ENCODE results near the gene DCTN1. TPM values are rescaled to one million over a fixed set of nuclear protein-coding genes. Genes with fewer than 3 reads are reported as not detected.
"Not testable (repeated sequence)": the region's sequence is repeated elsewhere in the genome, so short reads cannot be mapped to it uniquely, and the experiment has no call there.

Gene DCTN1
- total RNA-seq, 1 donor: 177 TPM

DNA sequence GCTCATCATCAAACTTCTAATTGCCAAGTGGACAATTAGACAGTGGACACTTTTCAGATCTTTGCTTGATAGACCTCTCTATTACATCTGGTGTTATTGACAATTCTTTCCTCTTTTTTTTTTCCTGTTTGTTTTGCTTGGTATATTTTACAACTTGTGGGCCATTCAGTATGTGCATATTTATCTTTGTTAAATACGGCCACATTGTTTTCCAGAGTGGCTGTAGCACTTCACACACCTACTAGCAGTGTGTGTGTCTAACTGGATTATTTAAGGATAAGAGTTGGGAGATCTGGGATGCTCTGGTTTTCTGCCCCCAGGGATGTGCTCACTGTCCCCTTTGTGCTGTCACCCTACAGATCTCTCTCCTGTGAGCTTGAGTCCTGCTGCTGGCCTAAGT is 32.8 kb downstream of the DCTN1 start:
- no peaks in the 10 kb centered on the region for H3K4me1 ChIP-seq (ENCODE audit: insufficient read depth, low read length)
- H3K9me3 ChIP-seq (ENCODE audit: low read depth, low read length): no peaks in the 10 kb centered on the region
- H3K27ac ChIP-seq (ENCODE audit: low read depth, low read length): no peak overlapping the region
- H3K79me2 ChIP-seq (ENCODE audit: insufficient read depth, low read length): no peaks in the 10 kb centered on the region
- H4K20me1 ChIP-seq (ENCODE audit: insufficient read depth, low read length): no peaks in the 10 kb centered on the region
- no peak overlapping the region for H3K4me3 ChIP-seq (ENCODE audit: insufficient read depth, low read length)
- H3K36me3 ChIP-seq (ENCODE audit: insufficient read depth, low read length): no peaks in the 10 kb centered on the region
- TF ChIP-seq, protein P1, sequence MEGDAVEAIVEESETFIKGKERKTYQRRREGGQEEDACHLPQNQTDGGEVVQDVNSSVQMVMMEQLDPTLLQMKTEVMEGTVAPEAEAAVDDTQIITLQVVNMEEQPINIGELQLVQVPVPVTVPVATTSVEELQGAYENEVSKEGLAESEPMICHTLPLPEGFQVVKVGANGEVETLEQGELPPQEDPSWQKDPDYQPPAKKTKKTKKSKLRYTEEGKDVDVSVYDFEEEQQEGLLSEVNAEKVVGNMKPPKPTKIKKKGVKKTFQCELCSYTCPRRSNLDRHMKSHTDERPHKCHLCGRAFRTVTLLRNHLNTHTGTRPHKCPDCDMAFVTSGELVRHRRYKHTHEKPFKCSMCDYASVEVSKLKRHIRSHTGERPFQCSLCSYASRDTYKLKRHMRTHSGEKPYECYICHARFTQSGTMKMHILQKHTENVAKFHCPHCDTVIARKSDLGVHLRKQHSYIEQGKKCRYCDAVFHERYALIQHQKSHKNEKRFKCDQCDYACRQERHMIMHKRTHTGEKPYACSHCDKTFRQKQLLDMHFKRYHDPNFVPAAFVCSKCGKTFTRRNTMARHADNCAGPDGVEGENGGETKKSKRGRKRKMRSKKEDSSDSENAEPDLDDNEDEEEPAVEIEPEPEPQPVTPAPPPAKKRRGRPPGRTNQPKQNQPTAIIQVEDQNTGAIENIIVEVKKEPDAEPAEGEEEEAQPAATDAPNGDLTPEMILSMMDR (IDR thresholded peaks at IDR 0.05; ENCODE audit: extremely low read depth, low read depth, low read length): no peak
- peaks cover 4% of the 10 kb centered on the region for H3K27me3 ChIP-seq (ENCODE audit: insufficient read depth, low read length)
- no peak overlapping the region for H3K4me2 ChIP-seq (ENCODE audit: insufficient read depth, low read length)
- DNase-seq (ENCODE audit: insufficient read length, low spot score, missing footprints): no peak
- no peak overlapping the region for H2AFZ ChIP-seq (ENCODE audit: low read length)

DNA sequence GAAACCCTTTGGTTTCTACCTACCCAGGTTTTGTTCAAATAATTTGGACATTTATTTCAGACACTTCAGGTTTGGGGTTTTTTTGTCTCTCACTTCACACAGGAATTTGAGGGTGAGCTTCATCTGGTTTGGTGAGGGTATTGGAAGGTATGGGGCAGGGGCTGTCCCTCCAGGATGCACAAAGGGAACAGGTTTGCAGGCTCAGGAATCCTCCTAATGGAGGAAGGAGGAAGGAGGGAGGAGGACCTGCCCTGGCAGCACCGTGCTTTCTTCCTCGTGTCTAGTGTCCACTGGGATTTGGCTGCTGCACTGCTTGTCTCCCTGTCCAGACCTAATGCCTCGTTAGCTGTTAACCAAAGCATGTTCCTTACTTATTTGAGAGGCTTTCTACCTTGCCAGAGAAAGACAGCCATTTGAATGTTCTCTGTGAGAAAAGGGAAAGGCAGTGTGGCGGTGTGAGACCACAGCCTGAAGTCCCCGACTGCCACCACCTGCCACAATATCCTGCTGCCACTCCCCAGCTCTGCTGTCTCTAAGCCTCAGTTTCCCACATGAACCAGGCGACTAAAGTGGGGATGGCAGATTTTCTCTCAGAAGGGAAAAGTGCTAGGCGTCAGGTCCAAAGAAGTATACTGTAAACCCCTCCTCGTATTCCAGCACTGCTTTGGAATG is 34.7 kb downstream of the DCTN1 start:
- TF ChIP-seq, protein P1 (IDR thresholded peaks at IDR 0.05; ENCODE audit: extremely low read depth, low read depth, low read length): no peak
- H3K4me1 ChIP-seq (ENCODE audit: insufficient read depth, low read length): no peaks in the 10 kb centered on the region
- no peaks in the 10 kb centered on the region for H3K9me3 ChIP-seq (ENCODE audit: low read depth, low read length)
- H3K4me3 ChIP-seq (ENCODE audit: insufficient read depth, low read length): no peak overlapping the region
- H3K27me3 ChIP-seq (ENCODE audit: insufficient read depth, low read length): peaks cover 4% of the 10 kb centered on the region
- no peak overlapping the region for H2AFZ ChIP-seq (ENCODE audit: low read length)
- no peaks in the 10 kb centered on the region for H3K79me2 ChIP-seq (ENCODE audit: insufficient read depth, low read length)
- no peak overlapping the region for H3K4me2 ChIP-seq (ENCODE audit: insufficient read depth, low read length)
- H4K20me1 ChIP-seq (ENCODE audit: insufficient read depth, low read length): no peaks in the 10 kb centered on the region
- H3K27ac ChIP-seq (ENCODE audit: low read depth, low read length): no peak overlapping the region
- no peak for DNase-seq (ENCODE audit: insufficient read length, low spot score, missing footprints)
- no peaks in the 10 kb centered on the region for H3K36me3 ChIP-seq (ENCODE audit: insufficient read depth, low read length)

DNA sequence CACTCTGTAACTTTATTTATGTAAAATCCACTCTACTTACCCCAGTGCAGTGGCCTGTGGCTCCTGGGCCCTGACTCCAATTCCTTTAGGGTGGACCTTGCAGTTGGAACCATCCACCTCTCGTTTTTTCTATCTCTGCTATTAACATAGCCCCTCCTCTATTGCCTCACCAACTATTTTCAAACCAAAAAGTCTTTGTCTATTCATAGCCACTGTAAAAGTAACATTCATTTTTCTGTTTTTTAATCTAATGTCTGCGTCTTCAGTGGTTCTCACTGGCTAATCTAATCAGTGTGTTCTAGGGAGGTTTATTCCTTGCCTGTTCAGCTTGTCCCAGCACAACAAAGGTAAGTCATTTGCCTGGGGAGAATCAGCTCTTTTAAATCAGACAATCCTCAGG is 36.8 kb downstream of the DCTN1 start, which contains the start of gene SLC4A5:
TSS of gene SLC4A5 (minus strand) at position 101 of the 400 bp plus-strand sequence. CDS start 28,393 bp downstream, outside the sequence.
- no peak for DNase-seq (ENCODE audit: insufficient read length, low spot score, missing footprints)
- TF ChIP-seq, protein P1 (IDR thresholded peaks at IDR 0.05; ENCODE audit: extremely low read depth, low read depth, low read length): no peak
- Histone ChIP-seq H3K9me3 (ENCODE audit: low read depth, low read length) (no peaks in the 10 kb centered on the region), H4K20me1 (ENCODE audit: insufficient read depth, low read length) (no peaks in the 10 kb centered on the region), H3K27ac (ENCODE audit: low read depth, low read length) (no peak within 1 kb of the TSS), H3K79me2 (ENCODE audit: insufficient read depth, low read length) (no peaks in the 10 kb centered on the region), H3K36me3 (ENCODE audit: insufficient read depth, low read length) (no peaks in the 10 kb centered on the region), H3K4me3 (ENCODE audit: insufficient read depth, low read length) (no peak within 1 kb of the TSS), H2AFZ (ENCODE audit: low read length) (no peak within 1 kb of the TSS), H3K27me3 (ENCODE audit: insufficient read depth, low read length) (peaks cover 4% of the 10 kb centered on the region), H3K4me2 (ENCODE audit: insufficient read depth, low read length) (no peak within 1 kb of the TSS), H3K4me1 (ENCODE audit: insufficient read depth, low read length) (no peaks in the 10 kb centered on the region)

DNA sequence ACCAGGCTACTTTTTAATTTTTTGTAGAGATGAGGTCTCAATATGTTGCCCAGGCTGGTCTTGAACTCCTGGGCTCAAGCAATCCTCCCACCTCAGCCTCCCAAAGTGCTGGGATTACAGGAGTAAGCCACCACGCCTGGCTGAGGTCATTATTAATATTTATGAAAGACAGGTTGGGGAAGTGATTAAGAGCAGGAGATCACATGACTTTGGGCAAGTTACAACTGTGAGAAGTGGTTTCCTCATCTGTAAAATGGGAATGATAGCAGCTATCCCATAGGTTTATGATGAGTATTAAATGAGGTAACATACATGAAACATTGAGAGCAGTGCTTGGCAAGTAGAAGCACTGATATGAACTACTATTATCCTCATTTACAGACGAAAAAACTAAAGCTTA is 43.9 kb downstream of the DCTN1 start:
- H2AFZ ChIP-seq (ENCODE audit: low read length); H3K9me3 ChIP-seq (ENCODE audit: low read depth, low read length); H3K4me2 ChIP-seq (ENCODE audit: insufficient read depth, low read length); H4K20me1 ChIP-seq (ENCODE audit: insufficient read depth, low read length); H3K79me2 ChIP-seq (ENCODE audit: insufficient read depth, low read length); DNase-seq (ENCODE audit: insufficient read length, low spot score, missing footprints); H3K27ac ChIP-seq (ENCODE audit: low read depth, low read length); H3K4me1 ChIP-seq (ENCODE audit: insufficient read depth, low read length); H3K4me3 ChIP-seq (ENCODE audit: insufficient read depth, low read length); H3K36me3 ChIP-seq (ENCODE audit: insufficient read depth, low read length); H3K27me3 ChIP-seq (ENCODE audit: insufficient read depth, low read length): not testable (repeated sequence)
